ENCODE measurements around the gene KRTAP6-1.

Gene KRTAP6-1

GRCh38 chr21:30567617-30568016, 46.1 kb downstream of the KRTAP6-1 start:
- DNase-seq: no peak

- no peak for DNase-seq
These were observed 50.1 kb downstream of the KRTAP6-1 start for GRCh38 chr21:30563630-30564029.

All from NCI-H446 treated with DMSO at 0.1 percent for 48 hours (cell line).